Smooth muscle cell (in vitro differentiated cells): ENCODE results near the gene OR10AD1. TPM values are rescaled to one million over a fixed set of nuclear protein-coding genes. Genes with fewer than 3 reads are reported as not detected.
A peak's percentile ranks its signal among the peaks of the same experiment; 100 is the strongest.

Experiments used
- DNase-seq: peaks from one replicate; lab custom pipeline; 2025; ENCODE audit not compliant: unreplicated experiment; lab: John Stamatoyannopoulos, UW
- H2AFZ ChIP-seq: fragments of 200-600 bp; sonication (generic); 2 replicates; pipeline ENCODE4 v1.6.0; 2016; ENCODE audit warnings: antibody characterized with exemption, low read depth, mild to moderate bottlenecking
- H3F3A ChIP-seq: fragments of 200-600 bp; sonication (generic); 2 replicates; pipeline ENCODE4 v1.6.0; 2017; ENCODE audit warnings: antibody characterized with exemption, low read depth
- H3K27ac ChIP-seq: fragments of 200-600 bp; sonication (generic); 2 replicates; pipeline ENCODE4 v1.5.1; 2016; ENCODE audit warnings: low read depth, mild to moderate bottlenecking
- H3K27me3 ChIP-seq: fragments of 200-600 bp; sonication (generic); 2 replicates; pipeline ENCODE4 v1.6.1; 2016; ENCODE audit warnings: low read depth, mild to moderate bottlenecking
- H3K36me3 ChIP-seq: fragments of 200-600 bp; sonication (generic); 2 replicates; pipeline ENCODE4 v1.5.1; 2016; ENCODE audit warnings: low read depth
- H3K4me1 ChIP-seq: fragments of 200-600 bp; sonication (generic); 2 replicates; pipeline ENCODE4 v1.5.1; 2016; ENCODE audit warnings: low read depth
- H3K4me2 ChIP-seq: fragments of 200-600 bp; sonication (generic); 2 replicates; pipeline ENCODE4 v1.6.0; 2016; ENCODE audit warnings: mild to moderate bottlenecking
- H3K4me3 ChIP-seq: fragments of 200-600 bp; sonication (generic); 2 replicates; pipeline ENCODE4 v1.5.1; 2016; ENCODE audit warnings: mild to moderate bottlenecking
- H3K79me2 ChIP-seq: fragments of 200-600 bp; sonication (generic); 2 replicates; pipeline ENCODE4 v1.6.0; 2016; ENCODE audit warnings: low read depth, mild to moderate bottlenecking
- H3K9ac ChIP-seq: fragments of 200-600 bp; sonication (generic); 2 replicates; pipeline ENCODE4 v1.6.0; 2016; ENCODE audit warnings: low read depth
- H3K9me3 ChIP-seq: fragments of 200-600 bp; sonication (generic); replicated peaks from 2 replicates; pipeline ENCODE4 v1.5.1; 2016; ENCODE audit warnings: low read depth
- H4K20me1 ChIP-seq: fragments of 200-600 bp; sonication (generic); 2 replicates; pipeline ENCODE4 v1.6.0; 2016; ENCODE audit warnings: low read depth
- CTCF ChIP-seq: fragments of 200-600 bp; sonication (generic); IDR thresholded peaks from 2 replicates; pipeline ENCODE4 v1.5.1; 2017; ENCODE audit warnings: borderline replicate concordance, mild to moderate bottlenecking, antibody characterized with exemption; ENCODE audit not compliant: insufficient read depth, poor library complexity, severe bottlenecking
- WGBS: methylation state at CpG from one replicate; pipeline ENCODE4 v1.1.7; 2016; ENCODE audit warnings: low lambda C conversion rate; 5-methylcytosine and 5-hydroxymethylcytosine counted together
- polyA plus RNA-seq: library from polyadenylated mRNA; unstranded; fragments of >200 nt; fragmentation: Nextera tagmentation; extraction: Ambion mirVana; gene quantifications from 2 replicates; pipeline ENCODE4 v1.2.1, GENCODE V29; 2016
- total RNA-seq: library from RNA; depleted of rRNA; stranded (reverse); fragments of >200 nt; gene quantifications from 2 replicates; pipeline ENCODE4 v1.2.3, GENCODE V29; 2014

Gene OR10AD1
- total and polyA plus RNA-seq, 2 experiments from 2014 or later: not detected

- Histone ChIP-seq H3K4me2 (no peak overlapping the region), H3K9ac (no peak overlapping the region), H4K20me1 (no peaks in the 10 kb centered on the region), H2AFZ (no peak overlapping the region), H3K9me3 (peaks cover 12% of the 10 kb centered on the region), H3K27ac (no peak overlapping the region), H3K36me3 (no peaks in the 10 kb centered on the region), H3K27me3 (no peaks in the 10 kb centered on the region), H3K4me1 (no peaks in the 10 kb centered on the region), H3K4me3 (no peak overlapping the region), H3K79me2 (peaks cover 8% of the 10 kb centered on the region), H3F3A (peaks cover 6% of the 10 kb centered on the region)
- WGBS: 94% methylated on average over 8 of the region's 8 CpGs
- TF ChIP-seq CTCF: no peak
- no peak for DNase-seq
These were observed 326 bp downstream of the OR10AD1 start for GRCh38 chr12:48202766-48203165.

GRCh38 chr12:48201516-48201915 lies 1.6 kb downstream of the OR10AD1 start:
- Histone ChIP-seq H3K27ac (no peak overlapping the region), H3K79me2 (peaks cover 8% of the 10 kb centered on the region), H3K4me2 (no peak overlapping the region), H3K9me3 (peaks cover 5% of the 10 kb centered on the region), H4K20me1 (no peaks in the 10 kb centered on the region), H3F3A (peaks cover 6% of the 10 kb centered on the region), H3K4me3 (no peak overlapping the region), H3K27me3 (no peaks in the 10 kb centered on the region), H2AFZ (no peak overlapping the region), H3K36me3 (no peaks in the 10 kb centered on the region), H3K4me1 (peaks cover 6% of the 10 kb centered on the region), H3K9ac (no peak overlapping the region)
- no peak for DNase-seq
- TF ChIP-seq CTCF: no peak
- WGBS: 85% methylated on average over 3 of the region's 3 CpGs

GRCh38 chr12:48201091-48201490 lies 2.0 kb downstream of the OR10AD1 start:
- Histone ChIP-seq H2AFZ (no peak overlapping the region), H3K27ac (peak overlapping the region; percentile 91), H3K27me3 (no peaks in the 10 kb centered on the region), H3K9me3 (peaks cover under 1% of the 10 kb centered on the region), H3K79me2 (peaks cover 8% of the 10 kb centered on the region), H3K4me3 (no peak overlapping the region), H4K20me1 (no peaks in the 10 kb centered on the region), H3K9ac (no peak overlapping the region), H3F3A (peaks cover 6% of the 10 kb centered on the region), H3K4me1 (peaks cover 6% of the 10 kb centered on the region), H3K4me2 (peak overlapping the region; percentile 89), H3K36me3 (no peaks in the 10 kb centered on the region)
- 75% methylated on average over 3 of the region's 3 CpGs for WGBS
- no peak for TF ChIP-seq CTCF
- DNase-seq: no peak

GRCh38 chr12:48199774-48200221 lies 3.3 kb downstream of the OR10AD1 start:
- peak overlapping the region; percentile 89 for H3K4me2 ChIP-seq
- no peak for TF ChIP-seq CTCF
- peaks cover 16% of the 10 kb centered on the region for H3K4me1 ChIP-seq

More at GRCh38 chr12:48199774-48200221, 3.3 kb downstream of the OR10AD1 start:
- H3F3A ChIP-seq: peaks cover 9% of the 10 kb centered on the region
- peak overlapping the region; percentile 74 for H3K4me3 ChIP-seq
- peak overlapping the region; percentile 19 for H2AFZ ChIP-seq
- H3K9ac ChIP-seq: peak overlapping the region; percentile 23
- H4K20me1 ChIP-seq: no peaks in the 10 kb centered on the region
- 2% methylated on average over 3 of the region's 3 CpGs for WGBS
- no peaks in the 10 kb centered on the region for H3K9me3 ChIP-seq
- H3K79me2 ChIP-seq: peaks cover 8% of the 10 kb centered on the region
- no peak for DNase-seq
- no peaks in the 10 kb centered on the region for H3K36me3 ChIP-seq
- H3K27ac ChIP-seq: peak overlapping the region; percentile 91
- H3K27me3 ChIP-seq: no peaks in the 10 kb centered on the region
